Right atrium auricular region (tissue), 2 donors: Measurements from ENCODE around the gene TMEM123. TPM values are rescaled to one million over a fixed set of nuclear protein-coding genes. Genes with fewer than 3 reads are reported as not detected.

Experiments
- DNase-seq: peaks from one replicate; pipeline ENCODE4 v3.0.0-alpha.2; 2019; ENCODE audit warnings: low spot score
- H3K27ac ChIP-seq, 2 donors: fragments of 200-600 bp; sonication (generic); 1 replicate in 1 of 2; 2 replicates in 1 of 2; pipeline ENCODE4 v1.5.1; 2016 to 2019
- H3K27me3 ChIP-seq, 2 donors: fragments of 200-600 bp; sonication (generic); one replicate each; pipeline versions ENCODE4 v1.5.1 to v1.6.0; 2017 to 2019
- H3K36me3 ChIP-seq: fragments of 200-600 bp; sonication (generic); one replicate; pipeline ENCODE4 v1.5.1; 2016
- H3K4me1 ChIP-seq, 2 donors: fragments of 200-600 bp; sonication (generic); one replicate each; pipeline versions ENCODE4 v1.5.1 to v1.6.0; 2017 to 2019
- H3K4me3 ChIP-seq, 2 donors: fragments of 200-600 bp; sonication (generic); 1 replicate in 1 of 2; 2 replicates in 1 of 2; pipeline ENCODE4 v1.5.1; 2017 to 2019; ENCODE audit warnings: mild to moderate bottlenecking in 1 of 2, moderate library complexity in 1 of 2
- H3K9me3 ChIP-seq, 2 donors: fragments of 200-600 bp; sonication (generic); one replicate each; pipeline ENCODE4 v1.5.1; 2019
- CTCF ChIP-seq, 2 donors: fragments of 200-600 bp; sonication (generic); IDR thresholded peaks; one replicate each; pipeline ENCODE4 v1.5.1; 2019; ENCODE audit warnings: antibody characterized with exemption in 2 of 2
- total RNA-seq, 2 donors: library from RNA; depleted of rRNA; stranded (reverse); fragments of >200 nt; gene quantifications; one replicate each; pipeline ENCODE4 v1.1.0, GENCODE V29; 2016

TMEM123 gene
- total RNA-seq, 2 donors from 2014 or later: 72.8 to 80.7 TPM

GRCh38 chr11:102465696-102466095 lies 13.1 kb upstream of the TMEM123 start:
- H3K9me3 ChIP-seq: no peaks in the 10 kb centered on the region
- no peaks in the 10 kb centered on the region for H3K36me3 ChIP-seq
- no peak overlapping the region for H3K27ac ChIP-seq
- no peaks in the 10 kb centered on the region for H3K4me1 ChIP-seq
- TF ChIP-seq CTCF (IDR thresholded peaks at IDR 0.05): no peak
- DNase-seq: no peak
- no peak overlapping the region for H3K4me3 ChIP-seq
- H3K27me3 ChIP-seq: no peaks in the 10 kb centered on the region

GRCh38 chr11:102464859-102465500 lies 12.4 kb upstream of the TMEM123 start:
- H3K9me3 ChIP-seq: no peaks in the 10 kb centered on the region
- H3K36me3 ChIP-seq: no peaks in the 10 kb centered on the region
- no peak for DNase-seq
- H3K27me3 ChIP-seq: no peaks in the 10 kb centered on the region
- no peak overlapping the region for H3K4me3 ChIP-seq
- H3K4me1 ChIP-seq: no peaks in the 10 kb centered on the region
- no peak for TF ChIP-seq CTCF (IDR thresholded peaks at IDR 0.05)
- H3K27ac ChIP-seq: no peak overlapping the region

GRCh38 chr11:102464037-102464436 lies 11.5 kb upstream of the TMEM123 start:
- no peak for DNase-seq
- H3K36me3 ChIP-seq: no peaks in the 10 kb centered on the region
- no peaks in the 10 kb centered on the region for H3K27me3 ChIP-seq
- H3K4me1 ChIP-seq: no peaks in the 10 kb centered on the region
- no peak overlapping the region for H3K27ac ChIP-seq
- H3K4me3 ChIP-seq: no peak overlapping the region
- H3K9me3 ChIP-seq: no peaks in the 10 kb centered on the region
- no peak for TF ChIP-seq CTCF (IDR thresholded peaks at IDR 0.05)

GRCh38 chr11:102462610-102463009 lies 10.0 kb upstream of the TMEM123 start:
- Histone ChIP-seq H3K27me3 (no peaks in the 10 kb centered on the region), H3K4me1 (no peaks in the 10 kb centered on the region), H3K4me3 (no peak overlapping the region), H3K9me3 (no peaks in the 10 kb centered on the region), H3K36me3 (no peaks in the 10 kb centered on the region), H3K27ac (no peak overlapping the region)
- DNase-seq: no peak
- TF ChIP-seq CTCF (IDR thresholded peaks at IDR 0.05): no peak

- H3K27ac ChIP-seq: no peak overlapping the region
- no peak for DNase-seq
- H3K4me1 ChIP-seq: no peaks in the 10 kb centered on the region
- H3K4me3 ChIP-seq: no peak overlapping the region
- H3K9me3 ChIP-seq: no peaks in the 10 kb centered on the region
- no peak for TF ChIP-seq CTCF (IDR thresholded peaks at IDR 0.05)
- no peaks in the 10 kb centered on the region for H3K36me3 ChIP-seq
- no peaks in the 10 kb centered on the region for H3K27me3 ChIP-seq
Observed at GRCh38 chr11:102459393-102459792, 6.8 kb upstream of the TMEM123 start.

- TF ChIP-seq CTCF (IDR thresholded peaks at IDR 0.05): no peak
Observed at GRCh38 chr11:102458548-102458947, 6.0 kb upstream of the TMEM123 start.

More at GRCh38 chr11:102458548-102458947, 6.0 kb upstream of the TMEM123 start:
- H3K27ac ChIP-seq: no peak overlapping the region
- no peak overlapping the region for H3K4me3 ChIP-seq
- DNase-seq: no peak
- peaks cover 0 to 1% of the 10 kb centered on the region in 2 donors for H3K4me1 ChIP-seq
- no peaks in the 10 kb centered on the region for H3K27me3 ChIP-seq
- H3K9me3 ChIP-seq: no peaks in the 10 kb centered on the region
- H3K36me3 ChIP-seq: no peaks in the 10 kb centered on the region
